Mesenchymal stem cell (in vitro differentiated cells and primary cell): ENCODE measurements around the gene PTCH1.

Experiments used
- DNase-seq: peaks from one replicate; pipeline ENCODE4 v3.0.0-alpha.2; 2013
- H2AFZ ChIP-seq: one replicate; pipeline ENCODE4 v1.6.1; 2013; ENCODE audit warnings: low read depth, mild to moderate bottlenecking, control low read depth, inconsistent platforms, low read length, moderate library complexity
- H2AK5ac ChIP-seq: 2 replicates; pipeline ENCODE4 v1.6.1; 2013; ENCODE audit warnings: low read length, moderate library complexity, mild to moderate bottlenecking, inconsistent platforms; ENCODE audit not compliant: severe bottlenecking
- H2BK120ac ChIP-seq: one replicate; pipeline ENCODE4 v1.6.1; 2013; ENCODE audit warnings: low read depth, mild to moderate bottlenecking, inconsistent platforms, low read length, moderate library complexity
- H2BK12ac ChIP-seq, 2 experiments: one replicate each; pipeline ENCODE4 v1.6.1; 2013; ENCODE audit warnings: inconsistent platforms in 2 of 2, low read length in 2 of 2, mild to moderate bottlenecking in 2 of 2, moderate library complexity in 2 of 2, control low read depth in 1 of 2
- H2BK15ac ChIP-seq: one replicate; pipeline ENCODE4 v1.6.1; 2013; ENCODE audit warnings: mild to moderate bottlenecking, low read depth, inconsistent platforms; ENCODE audit not compliant: poor library complexity, severe bottlenecking
- H2BK5ac ChIP-seq: 2 replicates; pipeline ENCODE4 v1.6.1; 2013; ENCODE audit warnings: low read depth, mild to moderate bottlenecking, low read length, control low read depth, inconsistent platforms; ENCODE audit not compliant: poor library complexity, severe bottlenecking
- H3K14ac ChIP-seq, 2 experiments: one replicate each; pipeline ENCODE4 v1.6.1; 2013; ENCODE audit warnings: inconsistent platforms in 2 of 2, low read length in 2 of 2, control low read depth in 1 of 2, mild to moderate bottlenecking in 1 of 2, moderate library complexity in 1 of 2
- H3K18ac ChIP-seq, 2 experiments: one replicate each; pipeline ENCODE4 v1.6.1; 2013; ENCODE audit warnings: inconsistent platforms in 2 of 2, low read length in 2 of 2, control low read depth in 1 of 2, low read depth in 1 of 2, mild to moderate bottlenecking in 1 of 2
- H3K23ac ChIP-seq, 2 experiments: one replicate each; pipeline ENCODE4 v1.6.1; 2013; ENCODE audit warnings: inconsistent platforms in 2 of 2, low read length in 2 of 2, mild to moderate bottlenecking in 2 of 2, moderate library complexity in 2 of 2, control low read depth in 1 of 2
- H3K27ac ChIP-seq: 2 replicates; pipeline ENCODE4 v1.5.1; 2013; ENCODE audit warnings: mild to moderate bottlenecking, moderate library complexity, low read length, control low read depth, inconsistent platforms; ENCODE audit not compliant: poor library complexity, severe bottlenecking
- H3K27me3 ChIP-seq, 2 experiments: 2 replicates each; pipeline versions ENCODE4 v1.6.1 to v1.7.0; 2013; ENCODE audit warnings: low read length in 2 of 2, mild to moderate bottlenecking in 2 of 2, moderate library complexity in 2 of 2, control low read depth in 1 of 2, inconsistent platforms in 1 of 2; ENCODE audit not compliant: control insufficient read depth in 1 of 2, insufficient read depth in 1 of 2
- H3K36me3 ChIP-seq, 2 experiments: 2 replicates each; pipeline versions ENCODE4 v1.6.1 to v1.7.0; 2013; ENCODE audit warnings: low read length in 2 of 2, control low read depth in 1 of 2, inconsistent platforms in 1 of 2, low read depth in 1 of 2, mild to moderate bottlenecking in 1 of 2; ENCODE audit not compliant: insufficient read depth in 2 of 2, control insufficient read depth in 1 of 2
- H3K4ac ChIP-seq, 2 experiments: one replicate each; pipeline ENCODE4 v1.6.1; 2013; ENCODE audit warnings: inconsistent platforms in 2 of 2, low read length in 2 of 2, mild to moderate bottlenecking in 2 of 2, moderate library complexity in 2 of 2, control low read depth in 1 of 2, low read depth in 1 of 2
- H3K4me1 ChIP-seq: 2 replicates; pipeline ENCODE4 v1.6.1; 2013; ENCODE audit warnings: low read depth, low read length, control low read depth; ENCODE audit not compliant: control insufficient read depth, insufficient read depth
- H3K4me2 ChIP-seq: 2 replicates; pipeline ENCODE4 v1.6.1; 2013; ENCODE audit warnings: low read length, mild to moderate bottlenecking, inconsistent platforms; ENCODE audit not compliant: poor library complexity, severe bottlenecking
- H3K4me3 ChIP-seq, 2 experiments: 2 replicates each; pipeline versions ENCODE4 v1.5.1 to v1.7.0; 2013; ENCODE audit warnings: low read length in 2 of 2, mild to moderate bottlenecking in 2 of 2, control low read depth in 1 of 2, low read depth in 1 of 2; ENCODE audit not compliant: insufficient read depth in 1 of 2
- H3K79me1 ChIP-seq: replicated peaks from 2 replicates; pipeline ENCODE4 v1.6.1; 2013; ENCODE audit warnings: mild to moderate bottlenecking, control low read depth, low read length, inconsistent platforms; ENCODE audit not compliant: poor library complexity, severe bottlenecking
- H3K9ac ChIP-seq: 2 replicates; pipeline ENCODE4 v1.7.0; 2013; ENCODE audit warnings: mild to moderate bottlenecking, low read length, moderate library complexity
- H3K9me3 ChIP-seq: 2 replicates; pipeline ENCODE4 v1.7.0; 2013; ENCODE audit warnings: mild to moderate bottlenecking, low read length; ENCODE audit not compliant: control insufficient read depth
- H4K8ac ChIP-seq: one replicate; pipeline ENCODE4 v1.6.1; 2013; ENCODE audit warnings: inconsistent platforms, mild to moderate bottlenecking, low read length, moderate library complexity
- H4K91ac ChIP-seq: one replicate; pipeline ENCODE4 v1.6.1; 2013; ENCODE audit warnings: mild to moderate bottlenecking, low read length, inconsistent platforms
- WGBS: methylation state at CpG from one replicate; pipeline ENCODE4 v1.1.7; 2013; ENCODE audit warnings: mixed read lengths; 5-methylcytosine and 5-hydroxymethylcytosine counted together

The PTCH1 gene

DNA sequence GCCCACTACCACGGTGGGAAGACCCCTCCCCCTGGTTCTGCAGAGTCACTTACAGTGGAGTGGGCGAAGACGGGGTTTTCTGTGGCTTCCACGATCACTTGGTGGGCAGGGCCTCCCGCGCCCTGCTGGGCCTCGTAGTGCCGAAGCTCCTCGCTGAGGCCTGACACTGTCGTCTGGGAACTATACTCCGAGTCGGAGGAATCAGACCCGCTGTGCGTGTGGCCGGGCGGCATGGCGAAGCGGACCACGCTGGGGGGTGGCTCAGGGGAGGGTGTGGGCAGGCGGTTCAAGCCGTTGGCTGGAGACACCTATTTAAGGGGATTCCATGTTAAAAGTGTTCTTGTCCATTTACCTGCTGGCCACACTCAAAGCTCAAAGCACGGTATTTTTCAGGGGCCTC is 67.8 kb downstream of the PTCH1 start:
- Histone ChIP-seq H2AFZ (no peak overlapping the region), H3K18ac (no peak overlapping the region), H3K9me3 (no peaks in the 10 kb centered on the region), H3K4ac (no peak overlapping the region), H4K8ac (no peak overlapping the region), H3K9ac (no peak overlapping the region), H3K4me2 (no peak overlapping the region), H3K27ac (no peak overlapping the region), H2BK15ac (no peak overlapping the region), H3K36me3 (peaks cover 26 to 64% of the 10 kb centered on the region in 2 experiments), H4K91ac (peak overlapping the region; percentile 66), H2BK5ac (no peak overlapping the region), H2BK12ac (no peak overlapping the region), H3K79me1 (no peaks in the 10 kb centered on the region), H3K27me3 (no peaks in the 10 kb centered on the region), H2AK5ac (no peak overlapping the region), H3K23ac (no peak overlapping the region), H3K4me1 (peaks cover 12% of the 10 kb centered on the region), H3K4me3 (no peak overlapping the region), H2BK120ac (no peak overlapping the region), H3K14ac (no peak overlapping the region)
- WGBS: 93% methylated on average over 22 of the region's 22 CpGs
- DNase-seq: no peak

GRCh38 chr9:95447660-95448420 is 68.9 kb downstream of the PTCH1 start:
- peak overlapping the region; percentile 33 for H2AK5ac ChIP-seq
- 70% methylated on average over 23 of the region's 23 CpGs for WGBS

GRCh38 chr9:95446984-95447383 is 69.8 kb downstream of the PTCH1 start:
- no peak overlapping the region for H3K27ac ChIP-seq
- no peak overlapping the region for H4K91ac ChIP-seq
- peaks cover 12% of the 10 kb centered on the region for H3K4me1 ChIP-seq
- H3K14ac ChIP-seq: no peak overlapping the region
- no peak overlapping the region for H2BK12ac ChIP-seq
- H3K4me2 ChIP-seq: no peak overlapping the region
- no peak overlapping the region for H4K8ac ChIP-seq
- no peaks in the 10 kb centered on the region for H3K27me3 ChIP-seq
- no peak overlapping the region for H2BK5ac ChIP-seq
- no peak overlapping the region for H3K9ac ChIP-seq
- H3K9me3 ChIP-seq: no peaks in the 10 kb centered on the region
- H2AFZ ChIP-seq: no peak overlapping the region
- DNase-seq: no peak
- H3K18ac ChIP-seq: no peak overlapping the region
- H3K4me3 ChIP-seq: no peak overlapping the region
- no peak overlapping the region for H3K4ac ChIP-seq
- no peaks in the 10 kb centered on the region for H3K79me1 ChIP-seq
- no peak overlapping the region for H2BK15ac ChIP-seq
- H2BK120ac ChIP-seq: no peak overlapping the region
- H3K36me3 ChIP-seq: peaks cover 18 to 56% of the 10 kb centered on the region in 2 experiments
- no peak overlapping the region for H3K23ac ChIP-seq
- 97% methylated on average over 26 of the region's 26 CpGs for WGBS
- H2AK5ac ChIP-seq: no peak overlapping the region

More at GRCh38 chr9:95447660-95448420, 68.9 kb downstream of the PTCH1 start:
- Histone ChIP-seq H2BK120ac (no peak overlapping the region), H3K79me1 (no peaks in the 10 kb centered on the region), H3K27me3 (no peaks in the 10 kb centered on the region), H3K4me3 (no peak overlapping the region), H2BK15ac (no peak overlapping the region), H2AFZ (no peak overlapping the region), H4K91ac (no peak overlapping the region), H3K4ac (no peak overlapping the region), H4K8ac (no peak overlapping the region), H3K18ac (peak overlapping the region in 1 of 2 experiments; percentile 42), H3K4me2 (no peak overlapping the region), H3K14ac (no peak overlapping the region), H2BK5ac (no peak overlapping the region), H3K9me3 (no peaks in the 10 kb centered on the region), H3K27ac (no peak overlapping the region), H3K36me3 (peaks cover 18 to 56% of the 10 kb centered on the region in 2 experiments), H2BK12ac (peak overlapping the region in 1 of 2 experiments; percentile 40), H3K4me1 (peaks cover 12% of the 10 kb centered on the region), H3K23ac (no peak overlapping the region), H3K9ac (no peak overlapping the region)
- DNase-seq: no peak

GRCh38 chr9:95446259-95446658 is 70.5 kb downstream of the PTCH1 start:
- Histone ChIP-seq H2AFZ (no peak overlapping the region), H4K8ac (no peak overlapping the region), H2AK5ac (no peak overlapping the region), H3K27me3 (no peaks in the 10 kb centered on the region), H3K18ac (no peak overlapping the region), H3K4me2 (no peak overlapping the region), H3K14ac (no peak overlapping the region), H2BK5ac (no peak overlapping the region), H3K4me3 (no peak overlapping the region), H3K4ac (no peak overlapping the region), H2BK15ac (no peak overlapping the region), H4K91ac (no peak overlapping the region), H3K9ac (no peak overlapping the region), H3K4me1 (peaks cover 12% of the 10 kb centered on the region), H3K23ac (no peak overlapping the region), H3K27ac (no peak overlapping the region), H3K9me3 (no peaks in the 10 kb centered on the region), H2BK120ac (no peak overlapping the region), H2BK12ac (no peak overlapping the region), H3K79me1 (no peaks in the 10 kb centered on the region), H3K36me3 (peaks cover 16 to 51% of the 10 kb centered on the region in 2 experiments)
- 97% methylated on average over 5 of the region's 5 CpGs for WGBS
- DNase-seq: no peak
